ELR (cell line): ENCODE results near the gene MRPL14.
A peak's percentile ranks its signal among the peaks of the same experiment; 100 is the strongest.

Experiments used
- DNase-seq: peaks from one replicate; pipeline ENCODE4 v3.0.0-alpha.2; 2015; ENCODE audit warnings: low read depth

The MRPL14 gene

DNA sequence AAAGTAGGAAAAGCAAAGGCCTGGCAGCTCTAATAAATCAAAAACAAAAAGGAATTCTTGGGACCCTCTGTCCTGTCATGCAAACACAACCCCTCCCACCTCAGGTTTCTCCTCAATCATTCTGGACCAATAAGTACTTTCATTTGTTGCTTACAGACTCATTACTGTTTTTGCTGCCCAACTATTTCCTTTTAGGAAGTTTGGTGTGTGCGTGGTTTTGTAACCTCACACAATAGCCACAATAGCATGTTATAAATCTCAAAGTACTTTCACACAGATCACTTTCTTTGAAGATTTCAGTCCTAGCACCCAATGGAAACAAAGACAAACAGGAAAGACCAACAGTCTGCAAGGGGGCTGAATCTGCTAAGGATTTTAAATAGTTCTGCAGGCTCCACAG, 4.5 kb downstream of the MRPL14 start:
- DNase-seq: no peak

DNA sequence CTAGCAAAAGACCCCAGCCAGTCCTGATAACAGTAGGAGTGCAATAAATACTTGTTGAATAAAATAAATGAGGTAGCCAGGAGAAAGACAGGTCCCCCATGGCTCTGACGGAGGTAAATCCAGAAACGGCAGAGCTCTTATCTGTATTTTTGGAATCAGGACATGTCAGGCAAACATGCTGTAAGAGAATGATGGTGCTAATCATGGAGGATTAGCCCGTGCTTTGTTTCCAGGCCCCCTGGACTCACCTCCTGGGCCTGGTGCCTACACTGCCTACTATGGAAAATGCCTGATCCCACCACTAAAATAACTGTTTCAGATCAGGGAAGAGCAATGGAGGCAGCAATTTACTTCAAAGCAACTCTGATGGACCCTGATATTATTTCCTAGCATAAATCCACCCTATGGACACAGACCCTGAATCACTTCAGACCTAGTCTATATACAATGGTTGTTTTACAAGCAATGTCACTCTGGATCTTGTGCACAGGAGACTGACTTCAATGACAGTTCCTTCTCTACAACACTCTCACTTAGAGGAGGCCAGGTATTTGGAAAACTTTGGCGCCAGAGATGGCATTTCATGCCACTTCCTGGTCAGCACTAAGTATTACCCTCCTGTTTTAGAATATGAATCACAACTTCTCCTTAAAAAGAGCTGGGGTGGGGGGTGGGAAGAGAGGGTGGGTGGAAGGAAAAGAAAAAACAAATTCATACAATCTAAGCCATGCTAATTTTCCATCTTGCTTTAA, 6.4 kb downstream of the MRPL14 start:
- no peak for DNase-seq

DNA sequence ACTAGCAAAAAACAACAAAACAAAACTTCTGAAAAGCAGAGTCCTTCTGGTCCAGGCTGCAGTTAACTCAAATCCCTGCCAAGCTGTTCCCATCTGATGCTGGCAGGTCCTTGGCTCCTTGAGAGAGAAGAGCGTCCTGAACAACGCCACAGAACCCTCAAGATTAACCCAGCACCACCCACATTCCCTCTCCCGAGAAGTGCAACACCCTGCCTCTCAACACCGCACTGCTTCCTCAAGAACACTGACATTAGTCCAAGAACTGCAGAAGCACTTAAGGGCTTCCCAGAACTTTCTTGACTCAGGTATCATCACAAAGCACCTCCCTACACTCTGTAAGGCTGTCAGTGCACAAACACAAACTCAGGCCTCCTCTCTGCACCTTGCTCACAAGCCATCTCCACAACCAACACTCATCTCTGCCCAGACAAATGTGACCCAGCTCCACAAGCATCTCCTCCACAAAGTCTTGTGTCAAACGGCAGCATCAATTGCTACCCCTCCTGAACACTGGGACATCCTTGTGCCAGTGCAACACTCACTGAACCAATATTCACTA, 7.5 kb downstream of the MRPL14 start:
- no peak for DNase-seq

DNA sequence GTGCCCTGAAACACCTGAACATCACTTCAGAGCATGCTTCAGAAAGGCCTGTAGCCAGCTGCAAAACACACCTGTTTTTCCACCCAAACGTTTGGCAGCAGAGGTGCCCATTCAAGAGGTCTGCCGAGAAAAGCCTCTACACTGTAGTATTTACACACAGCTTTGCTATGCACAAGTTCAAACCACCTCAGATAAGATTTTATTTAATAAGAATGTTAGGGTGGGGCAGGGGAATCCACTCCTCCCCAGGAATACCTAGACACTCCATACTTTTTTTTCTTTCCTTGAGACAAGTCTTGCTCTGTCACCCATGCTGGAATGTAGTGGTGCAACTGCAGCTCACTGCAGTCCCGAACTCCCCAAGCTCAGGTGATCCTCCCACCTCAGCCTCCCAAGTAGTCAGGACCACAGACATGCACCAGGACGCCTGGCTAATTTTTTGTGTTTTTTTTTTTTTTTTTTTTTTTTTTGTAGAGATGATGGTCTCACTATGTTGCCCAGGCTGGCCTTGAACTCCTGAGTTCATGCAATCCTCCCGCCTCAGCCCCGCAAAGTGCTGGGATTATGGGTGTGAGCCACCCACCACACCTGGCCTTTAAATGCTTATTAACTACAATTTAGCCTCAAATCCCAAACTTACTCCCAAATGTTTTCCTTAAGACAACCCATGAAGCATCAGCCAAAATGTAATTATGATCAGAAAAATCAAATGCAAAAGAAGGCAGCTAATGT, 9.7 kb downstream of the MRPL14 start:
- peak; percentile 56 for DNase-seq

DNA sequence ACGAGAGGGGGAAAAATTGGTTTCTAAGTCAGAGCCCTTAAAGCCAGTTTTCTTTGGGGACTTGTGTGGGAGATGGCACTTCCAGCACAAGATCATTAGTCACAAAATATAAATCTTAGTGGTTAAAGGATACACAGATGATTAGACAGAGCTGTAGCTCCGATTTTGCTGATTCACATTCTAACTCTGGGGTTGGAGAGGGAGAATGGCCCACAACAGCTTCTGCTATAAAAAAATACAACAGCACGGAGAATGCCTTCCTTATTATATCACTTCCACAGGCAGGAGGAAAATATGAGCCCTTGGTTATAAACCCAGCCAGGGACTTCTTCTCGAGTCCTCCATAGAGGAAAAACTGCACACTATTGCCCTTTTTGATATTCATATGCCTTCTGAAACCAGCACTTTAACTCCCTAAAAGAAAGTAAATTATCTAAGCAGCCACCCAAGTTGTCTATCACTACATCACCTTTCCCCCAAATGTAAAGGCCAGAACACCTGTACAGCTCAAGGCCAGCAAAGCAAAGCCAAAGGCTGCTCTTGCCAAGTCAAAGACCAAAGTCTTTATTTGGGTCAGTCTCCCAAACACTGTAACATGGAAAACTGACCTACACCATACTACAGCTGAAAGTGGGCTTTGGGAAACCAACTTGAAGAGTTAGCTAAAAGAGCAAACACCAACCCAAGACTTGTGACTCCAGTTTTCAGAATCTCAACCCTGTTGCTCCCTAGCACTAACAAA, 10.4 kb downstream of the MRPL14 start:
- peak; percentile 95 for DNase-seq

DNA sequence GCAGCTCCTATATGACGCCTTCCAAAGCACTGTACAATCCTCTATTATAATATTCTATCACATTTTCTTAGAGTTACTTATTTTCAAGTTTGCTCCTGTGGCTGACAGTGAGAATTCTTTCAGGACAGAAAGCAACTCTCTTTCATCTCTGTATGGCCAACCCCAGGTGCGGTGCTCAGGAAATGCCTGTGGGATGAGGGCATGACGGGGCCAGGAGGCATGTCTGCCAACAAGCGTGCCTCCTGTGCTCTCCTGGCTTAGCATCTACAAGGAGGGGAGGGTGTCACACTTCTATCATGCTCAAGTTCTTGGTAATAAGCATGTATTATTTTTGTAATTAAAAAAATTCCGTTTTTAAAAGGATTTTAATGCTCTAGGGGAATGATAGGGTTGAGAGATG, 11.4 kb downstream of the MRPL14 start:
- peak; percentile 81 for DNase-seq

DNA sequence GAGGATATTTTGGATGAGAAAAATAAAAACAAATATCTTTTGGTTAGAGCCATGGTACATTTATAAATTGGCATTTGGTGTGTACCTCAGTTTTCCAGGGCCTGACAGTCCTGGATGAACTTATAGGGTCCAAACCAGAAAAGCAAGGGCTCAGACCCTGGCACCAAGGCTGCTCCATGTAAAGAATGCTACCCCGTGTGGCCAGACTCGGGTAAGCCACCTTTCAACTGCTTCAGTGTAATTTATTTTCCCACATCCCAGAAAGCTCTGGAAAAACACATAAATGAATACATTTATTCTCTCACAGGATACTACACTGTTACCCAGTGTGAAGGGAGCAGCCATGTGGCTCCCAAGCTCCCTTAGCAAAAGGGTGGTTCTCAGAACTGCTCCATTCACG, 13.8 kb downstream of the MRPL14 start:
- DNase-seq: peak; percentile 38

DNA sequence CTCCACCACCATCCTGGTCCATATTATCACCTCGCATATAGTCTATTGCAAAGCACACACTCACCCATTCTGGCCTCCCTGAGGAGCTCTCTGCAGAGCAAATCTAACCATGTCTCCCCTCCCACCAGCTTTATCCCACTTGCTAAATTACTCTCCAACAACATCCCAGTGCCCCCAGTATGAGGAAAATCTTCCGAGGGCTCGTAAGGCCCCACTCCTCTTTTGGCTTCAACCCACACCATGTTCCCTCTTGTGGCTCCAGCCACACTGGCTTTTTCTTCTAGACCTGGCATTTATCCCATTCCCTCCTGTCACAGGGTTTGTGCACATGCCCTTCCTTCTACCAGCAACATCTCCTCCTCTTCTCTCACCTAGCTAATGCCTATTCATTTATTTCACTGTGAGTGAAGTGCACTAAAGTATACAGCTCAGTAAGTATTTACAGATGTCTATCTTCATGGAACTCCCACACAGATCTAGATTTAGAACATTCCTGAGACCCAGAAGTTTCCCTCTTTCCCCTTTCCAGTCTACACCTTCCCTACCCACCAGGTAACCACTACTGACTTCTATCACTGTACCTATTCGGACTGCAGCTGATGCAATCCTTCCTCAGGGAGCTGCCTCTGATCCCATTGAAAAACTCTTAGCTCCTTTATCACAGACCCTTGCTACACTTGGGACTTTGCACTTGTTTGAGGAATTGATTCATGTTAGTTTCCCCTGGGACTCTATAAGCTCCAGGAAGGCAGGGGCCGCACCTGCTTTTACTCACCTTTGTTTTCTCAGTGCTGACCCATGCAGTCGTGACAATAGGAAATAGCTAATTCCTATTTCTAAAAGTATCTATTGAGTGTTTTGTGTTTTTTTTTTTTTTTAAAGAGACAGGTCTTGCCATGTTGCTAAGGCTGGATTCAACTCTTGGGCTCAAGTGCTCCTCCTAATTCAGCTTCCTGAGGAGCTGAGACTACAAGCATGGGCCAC, 15.5 kb downstream of the MRPL14 start:
- DNase-seq: no peak

DNA sequence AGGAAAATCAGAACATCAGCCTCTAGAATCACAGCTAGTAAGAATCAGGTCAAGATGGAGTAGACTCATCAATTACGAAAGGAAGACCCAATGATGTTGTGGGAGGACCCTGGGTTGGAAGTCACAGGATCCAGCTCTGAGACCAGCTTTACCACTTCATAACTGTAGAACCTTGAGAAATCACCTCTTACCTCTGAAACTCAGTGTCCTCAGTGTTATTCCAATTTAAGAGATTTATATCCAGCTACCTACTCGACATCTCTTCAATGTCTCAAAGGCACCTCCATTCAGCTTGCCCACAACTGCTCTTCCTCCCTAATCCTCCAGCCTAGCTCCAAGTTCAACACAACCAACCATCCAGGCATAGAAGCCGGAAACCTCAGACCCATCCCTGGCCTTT, 16.3 kb downstream of the MRPL14 start:
- no peak for DNase-seq

DNA sequence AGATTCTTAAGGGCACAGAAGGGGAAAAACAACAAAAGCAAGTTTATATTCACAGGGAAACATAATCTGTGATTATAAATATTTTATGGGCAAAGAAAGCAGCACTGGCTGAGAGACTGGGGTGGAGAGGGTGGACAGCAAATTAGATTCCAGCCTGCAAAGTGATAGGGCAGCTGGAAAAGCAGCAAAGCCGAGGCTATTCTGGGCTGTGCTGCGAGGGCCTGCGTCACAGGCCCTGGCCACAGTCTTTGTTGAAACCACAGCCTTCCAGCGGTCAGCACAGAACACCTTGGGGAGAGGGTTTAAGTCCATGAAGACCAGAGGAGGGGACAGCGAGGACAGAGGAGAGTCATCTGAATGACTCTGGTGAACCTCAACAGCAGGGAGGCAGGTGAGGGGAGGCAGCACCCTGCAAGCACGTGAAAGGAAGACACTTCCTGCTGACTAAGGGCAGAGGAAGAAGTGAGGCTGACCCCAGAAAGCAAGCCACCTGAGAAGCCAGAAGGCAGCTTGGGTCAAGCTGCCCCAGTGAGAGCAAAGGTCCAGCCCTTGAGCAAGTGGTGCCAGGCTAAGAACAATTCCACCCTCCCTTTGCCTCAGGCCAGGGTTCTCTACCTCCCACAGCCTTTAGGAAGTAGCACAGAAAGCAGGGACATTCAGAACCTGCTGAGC, 17.1 kb downstream of the MRPL14 start:
- no peak for DNase-seq

DNA sequence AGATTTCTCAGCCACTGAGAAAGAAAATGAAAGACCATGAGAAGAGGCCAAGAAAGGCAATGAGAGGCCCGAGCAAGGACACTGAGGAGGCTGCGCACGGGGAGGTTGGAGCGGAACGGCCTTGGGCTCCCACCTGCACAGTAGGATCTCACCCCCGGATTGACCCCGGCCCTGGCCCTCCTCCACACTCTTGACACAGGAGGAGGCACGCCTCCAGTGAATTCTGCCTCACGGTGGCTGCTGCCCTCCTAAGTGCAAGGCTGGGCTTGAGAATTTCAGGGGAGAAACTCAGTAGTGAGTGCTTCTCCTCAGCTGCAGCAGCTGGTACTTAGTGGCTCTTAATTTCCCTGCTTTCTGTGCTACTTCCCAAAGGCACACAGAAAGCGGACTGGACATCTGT, 18.0 kb downstream of the MRPL14 start:
- no peak for DNase-seq

DNA sequence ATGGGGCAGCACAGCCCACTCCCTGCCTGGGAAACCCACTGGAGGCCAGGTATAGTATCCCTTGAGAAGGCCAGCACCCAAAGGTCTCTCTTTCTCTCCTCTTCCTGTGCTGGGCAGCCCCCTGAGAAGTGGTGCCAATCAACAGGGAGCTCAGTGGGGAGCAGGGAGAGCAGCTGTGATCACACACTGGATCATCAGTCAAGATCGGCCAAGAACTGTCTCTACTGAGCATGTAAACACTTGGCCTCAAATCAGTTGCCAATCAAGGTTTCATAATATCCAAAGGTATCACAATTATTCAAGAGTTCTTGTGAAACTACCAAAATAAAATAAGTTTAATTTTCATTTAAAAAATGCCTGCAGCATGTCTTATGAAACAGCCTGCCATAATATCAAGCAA, 18.8 kb downstream of the MRPL14 start:
- no peak for DNase-seq

DNA sequence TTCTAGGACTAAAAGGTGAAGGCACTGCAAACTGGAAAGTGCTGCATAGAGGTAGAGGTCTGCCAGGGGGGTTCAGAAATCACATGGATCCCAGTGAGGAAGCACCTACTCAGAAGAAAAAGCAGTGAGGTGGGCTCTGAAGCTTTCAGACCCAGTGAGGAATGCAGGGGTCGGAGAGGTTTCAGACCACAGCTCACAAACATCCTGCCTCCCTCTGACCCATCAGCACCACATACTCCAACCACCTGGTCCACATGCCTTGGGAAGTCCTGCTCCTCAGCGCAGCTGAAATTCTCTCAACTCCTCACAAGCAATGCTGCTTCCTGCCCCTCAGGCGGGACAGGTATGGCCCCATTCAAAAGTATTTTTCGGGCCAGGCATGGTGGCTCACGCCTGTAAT, 20.2 kb downstream of the MRPL14 start:
- no peak for DNase-seq

DNA sequence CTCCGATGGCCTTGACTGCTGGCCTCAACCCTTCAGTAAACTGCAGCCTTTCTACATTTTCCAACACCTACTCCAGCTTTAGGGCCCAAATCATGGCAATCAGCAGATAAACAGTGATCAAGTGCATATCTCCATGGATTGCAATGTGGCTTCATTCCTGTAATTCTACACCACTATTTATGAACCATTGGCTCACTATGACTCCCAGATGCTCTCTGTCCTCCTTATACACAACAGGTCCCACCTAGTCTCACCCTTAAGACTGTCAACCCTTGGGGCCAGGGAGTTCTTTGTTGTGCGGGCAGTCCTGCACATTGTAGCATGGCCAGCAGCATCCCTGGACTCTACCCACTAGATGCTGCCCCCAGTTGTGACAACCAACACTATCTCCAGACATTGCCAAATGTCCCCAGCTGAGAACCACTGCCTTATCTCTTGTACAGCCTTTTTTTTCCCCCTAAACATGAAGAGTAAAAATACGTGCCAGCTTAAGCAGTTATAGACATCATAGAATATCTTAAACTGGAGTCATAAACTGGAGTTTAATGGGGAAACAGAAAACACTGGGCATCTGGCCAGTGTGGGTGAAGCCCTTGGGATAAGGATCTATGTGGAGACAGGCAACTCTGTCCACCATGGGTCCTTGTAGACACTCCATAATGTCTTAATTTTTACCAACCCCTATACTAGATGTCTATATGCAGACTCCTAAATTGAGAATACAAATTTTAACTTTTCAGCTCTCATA, 21.1 kb downstream of the MRPL14 start:
- no peak for DNase-seq

DNA sequence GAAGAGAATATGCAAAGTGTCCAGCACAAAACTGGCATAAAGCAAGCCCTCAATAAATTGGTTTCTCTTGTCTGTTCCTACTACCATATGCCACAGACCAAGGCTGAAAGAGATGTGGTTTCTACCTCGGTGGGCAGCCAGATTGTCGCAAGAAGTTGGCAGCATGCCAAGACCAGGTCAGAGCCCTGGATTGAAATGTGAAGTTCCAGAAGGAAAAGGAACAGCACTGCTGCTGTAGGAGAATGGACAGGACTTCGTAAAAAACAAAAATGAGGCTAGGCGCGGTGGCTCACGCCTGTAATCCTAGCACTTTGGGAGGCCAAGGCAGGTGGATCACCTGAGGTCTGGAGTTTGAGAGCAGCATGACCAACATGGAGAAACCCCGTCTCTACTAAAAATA, 22.1 kb downstream of the MRPL14 start:
- DNase-seq: no peak

DNA sequence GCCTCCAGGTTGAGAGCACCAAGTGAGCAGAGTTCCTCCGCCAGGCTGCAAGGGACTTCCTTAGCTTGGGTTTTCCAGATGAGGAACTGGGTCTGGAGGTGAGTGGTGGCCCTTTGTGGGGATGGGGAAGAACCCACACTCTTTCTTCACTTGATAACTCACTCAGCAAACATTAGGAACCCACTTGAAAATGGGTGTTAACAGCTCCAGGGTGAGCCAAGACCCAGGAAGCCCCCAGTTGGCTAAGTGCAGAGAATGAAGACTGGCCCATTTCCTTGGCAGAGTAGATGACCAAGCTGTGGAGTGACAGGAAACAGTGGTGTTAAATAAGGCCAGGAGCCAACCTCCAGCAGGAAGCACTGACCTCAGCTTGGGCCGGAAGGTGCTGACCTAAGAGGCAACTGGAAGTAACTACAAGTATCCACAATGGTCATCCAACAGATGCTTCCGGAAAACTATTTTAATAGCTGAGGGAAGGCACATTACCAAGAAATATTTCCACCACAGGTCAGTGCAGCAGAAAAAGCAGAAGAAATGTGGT, 22.7 kb downstream of the MRPL14 start:
- DNase-seq: peak; percentile 68

DNA sequence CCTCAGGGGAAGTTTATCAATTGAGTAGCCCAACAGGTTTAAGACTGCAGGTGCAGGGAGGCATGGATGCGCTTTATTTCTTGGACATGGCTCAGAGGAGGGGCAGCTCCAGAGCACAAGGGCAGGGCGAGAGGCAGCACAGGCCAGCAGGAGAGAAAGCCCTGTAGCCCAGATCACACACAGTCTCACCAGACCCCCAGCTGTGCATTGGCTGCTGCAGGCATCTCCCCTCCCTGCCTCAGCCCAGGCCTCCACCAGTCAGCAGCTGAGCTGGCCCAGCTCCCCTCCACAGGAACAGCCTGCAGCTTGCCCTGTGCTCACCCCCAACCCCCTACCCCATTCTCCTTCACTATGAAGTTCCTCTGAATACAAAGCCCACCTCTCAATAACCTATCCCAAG, 24.7 kb downstream of the MRPL14 start:
- no peak for DNase-seq

DNA sequence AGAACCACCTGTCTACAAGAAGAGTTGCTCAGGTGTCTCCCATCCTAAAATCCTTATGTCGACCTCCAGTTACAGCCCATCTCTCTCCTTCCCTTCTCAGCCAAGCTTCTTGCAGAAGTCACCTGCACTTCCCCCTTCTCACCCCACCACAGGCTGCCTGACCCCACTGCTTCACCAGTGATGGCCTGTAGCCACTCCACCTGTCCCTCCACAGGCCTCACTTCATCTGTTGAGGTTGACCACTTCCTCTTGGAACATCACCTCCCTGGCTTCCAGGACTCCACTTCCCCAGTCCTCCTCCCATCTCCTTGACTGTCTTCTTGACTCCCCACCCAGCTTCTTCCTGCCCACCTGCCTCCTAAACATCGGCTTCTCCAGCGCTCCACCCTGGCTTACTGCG, 25.4 kb downstream of the MRPL14 start:
- DNase-seq: no peak

DNA sequence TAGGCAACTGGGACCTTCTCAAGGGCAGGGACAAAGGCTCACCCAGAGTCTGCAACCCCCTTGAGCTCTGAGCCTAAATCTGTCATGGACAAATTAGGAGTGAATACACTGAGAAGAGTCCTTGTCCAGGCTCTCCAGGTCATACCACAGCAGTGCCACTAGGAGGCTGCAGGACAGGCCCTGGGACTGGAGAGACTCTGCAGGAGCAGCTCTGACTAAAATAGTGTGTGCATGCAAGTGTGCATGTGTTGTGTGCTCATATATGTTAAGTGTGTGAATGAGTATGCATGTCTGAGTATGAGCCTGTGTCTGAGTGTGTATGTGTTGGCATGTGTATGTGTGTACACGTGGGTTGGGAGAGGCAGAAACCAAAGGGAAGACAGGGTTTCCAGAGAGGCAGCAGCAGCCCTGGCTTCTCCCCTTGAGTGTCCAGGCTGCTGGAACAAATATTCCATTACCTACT, 27.1 kb downstream of the MRPL14 start:
- peak; percentile 67 for DNase-seq

DNA sequence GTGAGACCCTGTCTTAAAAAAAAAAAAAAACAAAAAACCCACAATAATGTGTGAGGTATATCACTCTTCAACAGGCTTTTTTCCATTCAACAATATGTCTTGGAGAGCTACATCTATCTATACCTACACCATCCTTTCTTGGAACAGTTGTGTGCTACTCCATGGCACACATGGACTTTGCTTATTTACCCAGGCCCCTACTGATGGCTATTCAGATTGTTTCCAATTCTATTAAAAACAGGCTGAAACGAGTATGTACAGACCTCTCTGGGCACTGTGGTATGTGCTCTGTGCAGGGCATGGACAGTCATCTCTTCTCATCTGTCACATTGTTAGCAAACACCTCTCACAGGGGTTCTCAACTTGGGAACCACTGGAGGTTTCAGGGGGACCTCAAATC, 28.1 kb downstream of the MRPL14 start:
- DNase-seq: no peak
